Epithelial cell of proximal tubule (primary cell): Measurements from ENCODE around the gene FBXL7. TPM values are rescaled to one million over a fixed set of nuclear protein-coding genes. Genes with fewer than 3 reads are reported as not detected.
"Not testable (repeated sequence)": the region's sequence is repeated elsewhere in the genome, so short reads cannot be mapped to it uniquely, and the experiment has no call there.

Experiments used
- DNase-seq: peaks from one replicate; pipeline ENCODE4 v3.0.0-alpha.2; 2011; ENCODE audit warnings: low read depth
- H3K4me3 ChIP-seq: 2 replicates; pipeline ENCODE4 v1.5.1; 2011; ENCODE audit warnings: low read depth, mild to moderate bottlenecking, low read length
- CTCF ChIP-seq: conservative IDR thresholded peaks from 2 replicates; pipeline ENCODE4 v1.5.1; 2012; ENCODE audit warnings: low read depth, mild to moderate bottlenecking, low read length
- total RNA-seq: library from RNA; depleted of rRNA; stranded (reverse); fragments of >200 nt; gene quantifications from 2 replicates; pipeline ENCODE4 v1.2.3, GENCODE V29; 2015

The FBXL7 gene
- total RNA-seq, 1 donor from 2014 or later: 5.6 TPM

DNA sequence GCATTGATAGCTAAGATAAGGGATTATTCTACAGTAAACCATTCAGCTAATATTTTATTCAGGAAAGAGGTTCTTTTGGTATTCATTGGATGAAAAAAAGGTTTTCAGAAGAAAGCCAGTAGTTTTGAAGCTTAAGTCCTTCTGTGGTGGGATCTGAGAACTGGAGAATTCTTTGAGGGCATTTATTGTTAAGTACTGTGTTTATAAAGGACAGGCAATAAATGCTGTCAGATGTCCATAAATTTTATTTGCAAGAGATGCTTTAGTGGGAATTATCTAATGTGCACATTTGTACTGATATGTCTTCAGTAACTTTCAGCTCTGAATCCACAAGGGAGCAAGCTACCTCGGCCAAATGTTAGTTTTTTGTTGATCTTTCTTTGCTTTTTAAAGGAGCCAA, 358.3 kb downstream of the FBXL7 start:
- no peak for DNase-seq
- TF ChIP-seq CTCF: no peak
- no peak overlapping the region for H3K4me3 ChIP-seq

DNA sequence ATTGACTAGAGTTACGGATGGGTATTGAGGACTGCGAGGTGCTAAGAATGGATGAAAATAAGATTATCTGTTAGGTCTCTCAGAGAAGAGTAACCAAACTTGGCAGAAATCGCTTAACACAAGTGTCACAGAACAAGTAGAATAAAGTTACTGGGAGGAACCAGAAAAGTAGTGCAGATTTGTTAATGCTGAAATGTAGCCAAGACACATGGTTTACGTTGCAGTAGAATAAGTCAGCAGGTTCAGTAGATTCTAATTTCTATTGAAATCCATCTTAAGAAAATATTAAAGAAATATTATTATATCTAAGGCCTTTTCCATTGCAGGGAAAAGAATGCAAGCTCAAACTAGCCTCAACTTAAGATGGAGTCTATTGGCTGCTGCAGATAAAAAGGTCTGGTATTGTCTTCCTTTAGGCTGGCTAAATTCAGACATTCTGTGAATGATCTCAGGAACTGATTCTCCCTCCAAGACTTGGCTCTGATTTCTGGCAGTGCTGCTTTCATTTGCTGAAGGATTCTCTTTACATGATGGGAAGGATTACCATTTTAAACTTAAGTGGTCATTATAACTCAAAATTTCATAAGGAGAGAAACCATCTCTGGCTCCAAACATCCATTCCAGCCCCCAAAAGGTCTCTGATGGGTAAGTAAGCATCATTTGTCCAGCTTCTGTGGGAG, 364.7 kb downstream of the FBXL7 start:
- no peak for TF ChIP-seq CTCF
- DNase-seq: no peak
- H3K4me3 ChIP-seq: no peak overlapping the region

- not testable (repeated sequence) for H3K4me3 ChIP-seq, DNase-seq
Measured at GRCh38 chr5:15872259-15872658, 372.3 kb downstream of the FBXL7 start.

DNA sequence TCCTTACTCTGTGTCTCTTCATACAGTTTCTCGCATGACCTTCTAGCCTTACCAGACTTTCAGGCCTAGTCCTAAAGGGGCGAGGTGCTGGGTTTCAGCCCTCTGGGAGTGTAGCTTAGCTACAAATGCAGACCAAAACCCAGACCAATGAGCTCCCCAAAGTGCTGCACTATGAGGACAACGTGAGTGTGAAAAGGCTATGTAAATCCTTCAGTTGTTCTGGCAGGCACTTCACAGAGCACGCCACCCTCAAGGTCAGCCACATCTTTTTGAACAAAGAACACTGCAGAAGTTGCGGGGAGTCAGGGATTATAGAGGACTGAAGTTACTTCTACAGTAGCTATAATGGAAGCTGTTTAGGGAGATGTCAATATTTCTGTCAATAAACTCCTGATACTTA, 377.9 kb downstream of the FBXL7 start:
- no peak for DNase-seq
- no peak overlapping the region for H3K4me3 ChIP-seq
- TF ChIP-seq CTCF: no peak

- no peak for TF ChIP-seq CTCF
- no peak overlapping the region for H3K4me3 ChIP-seq
- no peak for DNase-seq
Measured at GRCh38 chr5:15880201-15880600, 380.2 kb downstream of the FBXL7 start.

- H3K4me3 ChIP-seq: no peak overlapping the region
- DNase-seq: no peak
- TF ChIP-seq CTCF: no peak
Measured at GRCh38 chr5:15885156-15885555, 385.2 kb downstream of the FBXL7 start.

DNA sequence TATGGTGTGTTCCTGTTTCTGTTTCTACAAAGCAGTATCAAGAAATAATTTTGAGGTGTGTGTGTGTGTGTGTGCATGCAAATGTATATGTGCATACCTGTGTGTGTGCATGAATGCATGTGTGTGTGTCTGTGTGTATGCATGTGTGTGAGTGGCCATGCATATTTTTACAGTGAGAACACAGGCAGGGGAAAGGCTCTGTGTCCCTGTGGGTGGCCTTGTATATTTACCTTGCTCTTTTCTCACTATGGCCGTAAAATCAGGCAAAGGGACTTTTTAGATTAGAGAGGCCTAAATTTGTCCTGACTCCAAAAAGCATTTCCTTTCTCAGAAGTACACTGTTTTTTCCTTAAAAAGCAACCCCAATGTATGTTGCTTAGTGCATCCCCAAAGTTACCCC, 386.2 kb downstream of the FBXL7 start:
- no peak overlapping the region for H3K4me3 ChIP-seq
- no peak for TF ChIP-seq CTCF
- DNase-seq: no peak
